ENCODE measurements around the gene ZNF530. TPM values are rescaled to one million over a fixed set of nuclear protein-coding genes. Genes with fewer than 3 reads are reported as not detected.

ZNF530 gene
- total RNA-seq, 2 donors from 2014 or later: 3.7 to 5.3 TPM

GRCh38 chr19:57606931-57607330, 7.2 kb downstream of the ZNF530 start:
- DNase-seq: no peak
- intact Hi-C loops (cut with DNase I): no loop called here

GRCh38 chr19:57611113-57611512, 11.4 kb downstream of the ZNF530 start:
- no peak for DNase-seq
- ATAC-seq: no peak
- intact Hi-C loops (cut with DNase I): no loop called here

More at GRCh38 chr19:57606931-57607330, 7.2 kb downstream of the ZNF530 start:
- ATAC-seq: no peak

- intact Hi-C loops (cut with DNase I): no loop called here
- peak; percentile 99 to 100 for ATAC-seq
- peak; percentile 96 for DNase-seq
Measured at GRCh38 chr19:57613941-57614743, 14.5 kb downstream of the ZNF530 start, which contains the start of gene ZNF134. ZNF134 (plus strand) TSS chr19:57614242; CDS start chr19:57619469, 5,227 bp downstream.

DNA sequence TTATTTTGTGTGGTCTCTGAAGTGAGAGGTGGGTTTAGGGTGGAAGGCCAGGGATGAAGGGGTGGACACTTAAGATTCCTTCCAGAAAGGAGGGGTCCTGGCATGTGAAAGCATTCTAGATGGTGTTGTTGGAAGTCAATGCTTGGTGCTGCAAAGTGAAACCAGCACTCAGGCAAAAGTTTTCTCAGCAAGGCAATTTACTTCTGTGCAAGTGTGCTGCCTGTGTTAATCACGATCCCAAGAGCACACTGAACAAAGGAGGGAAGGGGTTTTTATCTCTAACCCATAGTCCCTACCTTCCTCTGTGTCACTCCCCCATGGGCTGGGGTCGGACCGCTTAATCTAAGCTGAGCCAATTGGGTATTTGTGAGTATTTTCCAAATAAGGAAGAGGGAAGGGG, 15.7 kb downstream of the ZNF530 start:
- ATAC-seq: no peak
- intact Hi-C loops (cut with DNase I): no loop called here
- no peak for DNase-seq

DNA sequence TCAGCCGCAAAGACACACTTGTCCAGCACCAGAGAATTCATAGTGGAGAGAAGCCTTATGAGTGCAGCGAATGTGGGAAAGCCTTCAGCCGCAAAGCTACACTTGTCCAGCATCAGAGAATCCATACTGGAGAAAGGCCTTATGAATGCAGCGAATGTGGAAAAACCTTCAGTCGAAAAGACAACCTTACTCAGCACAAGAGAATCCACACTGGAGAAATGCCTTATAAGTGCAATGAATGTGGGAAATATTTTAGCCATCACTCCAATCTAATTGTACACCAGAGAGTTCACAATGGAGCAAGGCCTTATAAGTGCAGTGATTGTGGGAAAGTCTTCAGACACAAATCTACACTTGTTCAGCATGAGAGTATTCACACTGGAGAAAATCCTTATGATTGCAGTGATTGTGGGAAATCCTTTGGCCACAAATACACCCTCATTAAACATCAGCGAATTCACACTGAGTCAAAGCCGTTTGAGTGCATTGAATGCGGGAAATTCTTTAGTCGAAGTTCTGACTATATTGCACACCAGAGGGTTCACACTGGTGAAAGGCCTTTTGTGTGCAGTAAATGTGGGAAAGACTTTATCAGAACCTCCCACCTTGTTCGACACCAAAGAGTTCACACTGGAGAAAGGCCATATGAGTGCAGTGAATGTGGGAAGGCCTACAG, 21.1 kb downstream of the ZNF530 start:
- DNase-seq (no peak), ATAC-seq (no peak)
- intact Hi-C loops (cut with DNase I): no loop called here

- ATAC-seq (no peak), DNase-seq (no peak)
- intact Hi-C loops (cut with DNase I): no loop called here
Measured at GRCh38 chr19:57623091-57623490, 23.4 kb downstream of the ZNF530 start.

DNA sequence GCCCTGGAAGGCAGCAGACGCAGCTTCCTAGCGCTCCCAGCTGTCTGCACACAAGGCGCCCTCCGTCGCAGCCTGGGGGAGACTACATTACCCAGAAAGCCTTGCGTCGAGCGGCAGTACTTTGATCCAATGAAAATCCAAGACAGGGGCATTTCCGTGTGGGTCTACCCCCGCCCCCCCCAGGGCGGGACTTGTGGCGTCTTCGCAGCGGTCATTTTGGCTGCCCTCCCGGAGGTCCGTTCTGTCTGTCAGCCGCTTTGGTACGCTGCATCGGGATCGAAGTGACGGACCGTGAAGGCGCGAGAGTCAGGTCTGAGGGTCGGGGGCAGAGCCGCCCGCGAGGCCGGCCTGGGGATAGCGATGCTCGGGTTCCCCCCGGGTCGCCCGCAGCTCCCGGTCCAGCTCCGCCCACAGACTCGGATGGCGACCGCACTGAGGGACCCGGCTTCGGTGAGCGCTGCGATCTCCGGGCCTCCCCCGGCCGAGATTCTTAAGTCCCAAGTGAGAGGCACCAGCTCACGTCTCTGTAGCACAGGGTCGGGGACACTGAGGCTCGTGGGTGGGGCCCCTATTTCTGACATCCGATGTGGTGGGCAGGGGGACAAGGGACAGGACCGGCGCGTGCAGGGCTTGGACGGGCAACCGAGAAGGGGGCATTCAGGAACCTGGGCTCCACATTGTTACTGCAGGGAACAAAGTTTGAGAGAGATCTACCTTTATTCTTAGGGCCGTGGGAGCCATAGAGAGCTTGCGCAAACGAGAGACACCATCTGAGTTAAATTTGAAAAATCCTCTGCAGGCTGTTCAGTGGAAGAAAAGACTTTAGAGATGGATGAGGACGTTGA, 33.5 kb downstream of the ZNF530 start, which contains the start of gene ZNF211:
ZNF211 (plus strand) TSS at position 182 of the 845 bp plus-strand sequence; CDS start at position 361, 179 bp downstream.
- peak; percentile 96 for DNase-seq
- ATAC-seq: peak; percentile 100
- intact Hi-C loops (cut with DNase I): no loop called here

GRCh38 chr19:57633832-57634131, 34.1 kb downstream of the ZNF530 start:
- intact Hi-C loops (cut with DNase I): no loop called here
- peak in 1 of 2 donors; percentile 22 for ATAC-seq
- DNase-seq: no peak

DNA sequence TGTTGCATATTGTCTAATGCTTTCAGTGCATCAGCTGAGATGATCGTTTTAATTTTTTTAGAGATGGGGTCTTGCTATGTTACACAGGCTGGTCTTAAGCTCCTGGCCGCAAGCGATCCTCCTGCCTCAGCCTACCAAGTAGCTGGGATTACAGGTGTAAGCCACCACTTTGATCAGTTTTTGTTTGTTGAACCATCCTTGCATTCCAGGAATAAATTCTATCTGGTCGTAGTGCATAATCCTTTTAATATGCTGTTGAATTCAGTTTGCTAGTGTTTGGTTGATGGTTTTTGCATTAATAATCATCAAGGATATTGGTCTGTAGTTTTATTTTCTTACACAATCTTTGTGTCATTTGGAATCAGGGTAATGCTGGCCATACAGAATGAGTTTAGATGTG, 37.7 kb downstream of the ZNF530 start:
- no peak for DNase-seq
- ATAC-seq: no peak
- intact Hi-C loops (cut with DNase I): no loop called here

GRCh38 chr19:57641715-57642234, 42.1 kb downstream of the ZNF530 start:
- intact Hi-C loops (cut with DNase I): no loop called here
- ATAC-seq: no peak

DNA sequence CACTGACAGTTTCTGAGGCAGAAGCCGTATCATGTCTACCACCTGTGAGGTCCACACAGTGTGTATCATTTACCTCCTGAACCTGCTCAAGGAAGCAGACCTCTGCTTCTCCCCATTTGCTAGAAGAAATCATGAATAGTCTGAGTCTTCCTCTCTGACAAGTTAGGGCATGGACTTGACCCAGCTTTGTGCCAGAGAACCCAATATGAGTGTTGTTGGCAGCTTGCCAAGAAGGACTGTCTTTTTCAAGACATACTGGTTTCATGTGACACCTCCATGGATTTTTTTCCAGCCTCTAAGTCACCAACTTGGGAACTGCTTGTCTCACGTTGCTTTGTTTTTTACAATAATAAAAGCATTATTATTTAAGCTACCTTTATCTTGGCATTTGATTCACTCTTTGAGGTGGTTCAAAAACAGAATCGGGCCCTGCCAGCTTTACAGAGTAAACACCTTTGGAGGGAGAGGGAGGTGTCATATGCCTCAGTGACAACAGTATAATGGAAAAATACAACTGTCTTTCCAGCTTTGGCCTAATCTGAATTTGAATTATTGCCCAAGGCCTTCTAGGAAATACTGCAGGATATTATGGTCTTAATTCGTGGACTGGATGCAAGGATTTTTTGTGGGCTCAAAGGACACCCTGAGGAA, 42.8 kb downstream of the ZNF530 start:
- intact Hi-C loops (cut with DNase I): no loop called here
- DNase-seq (no peak), ATAC-seq (no peak)

More at GRCh38 chr19:57641715-57642234, 42.1 kb downstream of the ZNF530 start:
- no peak for DNase-seq

DNA sequence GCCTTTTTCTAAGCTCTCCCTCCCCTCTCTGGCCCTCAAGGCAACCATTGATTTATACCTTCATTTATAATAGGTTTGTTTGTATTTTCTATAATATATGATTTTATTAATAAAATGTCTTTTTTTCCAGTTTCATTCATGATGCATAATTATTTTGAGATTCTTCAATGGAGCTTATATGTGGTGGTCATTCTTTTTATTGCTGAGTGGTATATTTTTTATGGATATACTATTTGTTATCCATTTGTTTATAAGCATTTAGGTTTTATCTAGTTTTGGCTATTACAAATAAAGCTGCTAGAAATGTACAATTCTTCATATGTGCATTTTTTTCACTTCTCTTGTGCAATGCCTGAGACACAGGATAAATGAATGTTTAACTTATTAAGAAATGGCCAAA, 44.0 kb downstream of the ZNF530 start:
- intact Hi-C loops (cut with DNase I): no loop called here
- DNase-seq (no peak), ATAC-seq (no peak)

GRCh38 chr19:57648331-57649003, 48.8 kb downstream of the ZNF530 start:
- DNase-seq (no peak), ATAC-seq (no peak)
- intact Hi-C loops (cut with DNase I): no loop called here

- no peak for DNase-seq
- intact Hi-C loops (cut with DNase I): no loop called here
- ATAC-seq: no peak
Measured at GRCh38 chr19:57651654-57651996, 51.9 kb downstream of the ZNF530 start.

DNA sequence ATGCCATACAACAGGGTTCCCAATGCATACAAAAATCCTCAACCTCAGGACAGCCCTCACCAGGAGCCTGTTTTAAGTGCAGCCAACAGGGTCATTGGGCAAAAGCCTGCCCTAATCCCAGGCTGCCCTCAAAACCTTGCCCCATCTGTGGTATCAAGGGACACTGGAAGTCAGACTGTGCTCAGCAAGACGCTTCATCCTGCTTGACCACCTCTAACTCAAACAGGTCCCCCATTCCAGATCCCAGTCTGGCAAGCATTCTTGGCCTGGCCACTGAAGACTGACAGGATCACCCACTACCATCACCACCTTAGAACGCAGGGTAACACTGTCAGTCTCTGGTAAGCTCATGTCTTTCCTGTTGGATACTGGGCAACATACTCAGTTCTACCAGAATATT, 54.0 kb downstream of the ZNF530 start:
- DNase-seq (no peak), ATAC-seq (no peak)
- intact Hi-C loops (cut with DNase I): no loop called here

- intact Hi-C loops (cut with DNase I): no loop called here
- no peak for ATAC-seq
- no peak for DNase-seq
Measured at GRCh38 chr19:57655443-57655842, 55.8 kb downstream of the ZNF530 start.

DNA sequence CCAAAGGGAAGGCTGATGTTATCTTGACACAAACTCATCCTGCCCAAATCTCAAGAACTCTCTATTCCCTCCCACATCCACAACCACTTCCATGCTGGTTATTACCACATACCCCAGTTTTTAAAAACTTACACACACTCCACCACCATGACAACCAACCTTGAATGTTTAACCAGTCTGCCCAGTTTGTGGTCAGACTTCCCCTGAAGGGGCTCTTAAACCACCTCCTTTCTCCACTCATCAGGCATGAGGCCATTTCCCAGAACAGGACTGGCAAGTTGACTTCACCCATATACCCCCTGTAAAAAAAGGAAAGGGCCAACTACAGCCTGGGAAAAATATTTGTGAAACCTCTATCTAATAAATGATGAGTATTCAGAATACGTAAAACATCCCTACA, 56.7 kb downstream of the ZNF530 start:
- intact Hi-C loops (cut with DNase I): no loop called here
- ATAC-seq: no peak
- no peak for DNase-seq

All from left cardiac atrium (tissue), 4 donors.